ENCODE results near the gene RBP3. TPM values are rescaled to one million over a fixed set of nuclear protein-coding genes. Genes with fewer than 3 reads are reported as not detected.

Gene RBP3
- polyA plus RNA-seq, 1 donor from 2014 or later = not detected

- Histone ChIP-seq H3K79me2 (replicated peaks; ENCODE audit: insufficient read depth, low read length) (no peaks in the 10 kb centered on the region), H3K9me2 (ENCODE audit: insufficient read depth, low read length) (no peaks in the 10 kb centered on the region), H4K20me1 (ENCODE audit: insufficient read depth) (no peaks in the 10 kb centered on the region), H2AFZ (ENCODE audit: low read depth, low read length) (no peak overlapping the region), H3K27me3 (ENCODE audit: insufficient read depth, low read depth, low read length) (peaks cover 6% of the 10 kb centered on the region), H3K9me3 (ENCODE audit: low read length) (no peaks in the 10 kb centered on the region), H3F3A (ENCODE audit: insufficient read depth, low read length, poor library complexity, severe bottlenecking) (no peaks in the 10 kb centered on the region), H3K9ac (ENCODE audit: low read length) (no peak overlapping the region), H3K4me3 (ENCODE audit: low read length) (no peak overlapping the region), H3K27ac (ENCODE audit: low read length) (no peak overlapping the region), H3K4me2 (ENCODE audit: low read length) (no peak overlapping the region), H3K36me3 (ENCODE audit: insufficient read depth, low read length) (no peaks in the 10 kb centered on the region)
- TF ChIP-seq POLR2AphosphoS5 (IDR thresholded peaks at IDR 0.05) = no peak
- TF ChIP-seq EP300 (conservative IDR thresholded peaks at IDR 0.05; ENCODE audit: poor library complexity, severe bottlenecking) = no peak
- no peak for TF ChIP-seq SMC3 (conservative IDR thresholded peaks at IDR 0.05; ENCODE audit: poor library complexity)
- TF ChIP-seq, protein P1, sequence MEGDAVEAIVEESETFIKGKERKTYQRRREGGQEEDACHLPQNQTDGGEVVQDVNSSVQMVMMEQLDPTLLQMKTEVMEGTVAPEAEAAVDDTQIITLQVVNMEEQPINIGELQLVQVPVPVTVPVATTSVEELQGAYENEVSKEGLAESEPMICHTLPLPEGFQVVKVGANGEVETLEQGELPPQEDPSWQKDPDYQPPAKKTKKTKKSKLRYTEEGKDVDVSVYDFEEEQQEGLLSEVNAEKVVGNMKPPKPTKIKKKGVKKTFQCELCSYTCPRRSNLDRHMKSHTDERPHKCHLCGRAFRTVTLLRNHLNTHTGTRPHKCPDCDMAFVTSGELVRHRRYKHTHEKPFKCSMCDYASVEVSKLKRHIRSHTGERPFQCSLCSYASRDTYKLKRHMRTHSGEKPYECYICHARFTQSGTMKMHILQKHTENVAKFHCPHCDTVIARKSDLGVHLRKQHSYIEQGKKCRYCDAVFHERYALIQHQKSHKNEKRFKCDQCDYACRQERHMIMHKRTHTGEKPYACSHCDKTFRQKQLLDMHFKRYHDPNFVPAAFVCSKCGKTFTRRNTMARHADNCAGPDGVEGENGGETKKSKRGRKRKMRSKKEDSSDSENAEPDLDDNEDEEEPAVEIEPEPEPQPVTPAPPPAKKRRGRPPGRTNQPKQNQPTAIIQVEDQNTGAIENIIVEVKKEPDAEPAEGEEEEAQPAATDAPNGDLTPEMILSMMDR (IDR thresholded peaks at IDR 0.05; ENCODE audit: poor library complexity, severe bottlenecking) = no peak
- TF ChIP-seq TAF1 (IDR thresholded peaks at IDR 0.05; ENCODE audit: low read depth) = no peak
- TF ChIP-seq MXI1 (conservative IDR thresholded peaks at IDR 0.05; ENCODE audit: poor library complexity, severe bottlenecking) = no peak
- no peak for TF ChIP-seq RAD21 (conservative IDR thresholded peaks at IDR 0.05)
- no peak for TF ChIP-seq EZH2 (IDR thresholded peaks at IDR 0.05; ENCODE audit: borderline replicate concordance, insufficient read depth, low read length, poor library complexity, severe bottlenecking)
- no peak for TF ChIP-seq REST (IDR thresholded peaks at IDR 0.05; ENCODE audit: borderline replicate concordance)
Measured at GRCh38 chr10:47381103-47381395, 32.9 kb downstream of the RBP3 start.

DNA sequence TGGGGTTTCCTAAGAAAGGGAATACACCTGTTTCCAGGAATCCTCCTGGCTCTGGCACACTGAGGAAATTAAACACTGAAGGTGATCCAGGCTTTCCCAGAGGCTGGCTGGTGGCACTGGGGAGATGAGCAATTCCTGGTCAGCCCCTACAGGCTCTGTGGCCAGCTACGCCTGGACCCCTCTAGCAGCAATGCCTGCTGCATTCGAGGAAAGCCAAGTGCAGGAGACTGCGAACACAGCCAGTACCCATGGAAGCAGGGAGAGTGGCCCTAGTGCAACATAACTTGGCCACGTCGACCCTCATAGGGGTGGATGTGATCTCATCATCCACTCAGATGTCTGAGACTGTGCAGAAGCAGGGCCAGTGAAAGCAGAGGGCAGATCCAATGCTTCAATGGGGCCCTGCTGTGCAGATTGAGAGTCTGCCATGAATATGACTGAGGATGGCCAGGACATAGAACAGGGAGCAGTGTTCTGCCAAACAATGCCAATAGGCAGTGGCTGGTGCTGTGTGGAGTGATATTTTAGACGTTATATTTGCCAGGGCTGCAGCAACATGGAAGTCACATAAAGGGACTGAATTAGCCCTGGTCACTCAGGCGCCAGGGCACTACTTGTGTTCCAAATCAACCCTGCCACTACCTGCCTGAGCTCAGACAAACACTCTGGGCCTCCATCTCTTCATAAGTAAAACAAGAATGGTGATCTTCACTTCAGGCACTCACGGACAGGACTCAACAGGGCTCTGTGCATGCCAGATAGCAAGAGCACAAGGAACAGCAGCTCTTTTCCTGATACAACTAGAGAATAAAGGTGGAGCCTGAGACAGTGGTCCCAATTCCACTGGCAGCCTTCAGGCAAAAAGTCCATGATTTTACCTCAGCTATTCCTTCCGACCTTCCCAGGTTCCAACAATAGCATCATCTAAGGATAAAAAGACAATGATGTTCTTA, 33.5 kb downstream of the RBP3 start:
- Histone ChIP-seq H2AFZ (ENCODE audit: low read depth, low read length) (no peak overlapping the region), H3K9me3 (ENCODE audit: low read length) (no peaks in the 10 kb centered on the region), H3K36me3 (ENCODE audit: insufficient read depth, low read length) (no peaks in the 10 kb centered on the region), H3K4me3 (ENCODE audit: low read length) (no peak overlapping the region), H3K79me2 (replicated peaks; ENCODE audit: insufficient read depth, low read length) (no peaks in the 10 kb centered on the region), H3K27me3 (ENCODE audit: insufficient read depth, low read depth, low read length) (peaks cover 6% of the 10 kb centered on the region), H3K9me2 (ENCODE audit: insufficient read depth, low read length) (no peaks in the 10 kb centered on the region), H3K9ac (ENCODE audit: low read length) (no peak overlapping the region), H3K4me2 (ENCODE audit: low read length) (no peak overlapping the region), H3K27ac (ENCODE audit: low read length) (no peak overlapping the region), H4K20me1 (ENCODE audit: insufficient read depth) (no peaks in the 10 kb centered on the region), H3F3A (ENCODE audit: insufficient read depth, low read length, poor library complexity, severe bottlenecking) (no peaks in the 10 kb centered on the region)
- no peak for TF ChIP-seq EZH2 (IDR thresholded peaks at IDR 0.05; ENCODE audit: borderline replicate concordance, insufficient read depth, low read length, poor library complexity, severe bottlenecking)

Measured in neural cell (in vitro differentiated cells).